ENCODE data around the gene MARK4.

Gene MARK4

GRCh38 chr19:45314708-45315245 lies 63.7 kb downstream of the MARK4 start:
- no peak for TF ChIP-seq MAX (IDR thresholded peaks at IDR 0.05)
- TF ChIP-seq FOXM1 (IDR thresholded peaks at IDR 0.05; ENCODE audit: borderline replicate concordance, low read depth): no peak
- TF ChIP-seq CEBPB (IDR thresholded peaks at IDR 0.05): no peak
- TF ChIP-seq EP300 (IDR thresholded peaks at IDR 0.05; ENCODE audit: borderline replicate concordance): no peak
- TF ChIP-seq TCF12 (IDR thresholded peaks at IDR 0.05; ENCODE audit: low read depth): no peak
- TF ChIP-seq YY1 (IDR thresholded peaks at IDR 0.05; ENCODE audit: low read depth): no peak
- TF ChIP-seq REST (IDR thresholded peaks at IDR 0.05; ENCODE audit: low read depth): no peak
- TF ChIP-seq EGR1 (IDR thresholded peaks at IDR 0.05): no peak
- TF ChIP-seq CREB1 (IDR thresholded peaks at IDR 0.05; ENCODE audit: low read depth): no peak
- TF ChIP-seq TAF1 (IDR thresholded peaks at IDR 0.05; ENCODE audit: low read depth): no peak
- no peak for TF ChIP-seq NFIC (IDR thresholded peaks at IDR 0.05)
- no peak for TF ChIP-seq ZBTB7A (IDR thresholded peaks at IDR 0.05; ENCODE audit: low read depth)
- no peak for TF ChIP-seq TEAD4 (IDR thresholded peaks at IDR 0.05)
- no peak for TF ChIP-seq RAD21 (IDR thresholded peaks at IDR 0.05; ENCODE audit: low read depth)
- no peak for TF ChIP-seq USF1 (IDR thresholded peaks at IDR 0.05)

GRCh38 chr19:45315304-45315703 lies 64.2 kb downstream of the MARK4 start:
- TF ChIP-seq CEBPB (IDR thresholded peaks at IDR 0.05) (no peak), FOXM1 (IDR thresholded peaks at IDR 0.05; ENCODE audit: borderline replicate concordance, low read depth) (no peak), TEAD4 (IDR thresholded peaks at IDR 0.05) (no peak), CREB1 (IDR thresholded peaks at IDR 0.05; ENCODE audit: low read depth) (no peak), NFIC (IDR thresholded peaks at IDR 0.05) (no peak), TAF1 (IDR thresholded peaks at IDR 0.05; ENCODE audit: low read depth) (no peak), MAX (IDR thresholded peaks at IDR 0.05) (no peak), ZBTB7A (IDR thresholded peaks at IDR 0.05; ENCODE audit: low read depth) (no peak), REST (IDR thresholded peaks at IDR 0.05; ENCODE audit: low read depth) (no peak), USF1 (IDR thresholded peaks at IDR 0.05) (no peak)

- TF ChIP-seq TCF12 (IDR thresholded peaks at IDR 0.05; ENCODE audit: low read depth) (no peak), REST (IDR thresholded peaks at IDR 0.05; ENCODE audit: low read depth) (no peak), CREB1 (IDR thresholded peaks at IDR 0.05; ENCODE audit: low read depth) (no peak), FOXM1 (IDR thresholded peaks at IDR 0.05; ENCODE audit: borderline replicate concordance, low read depth) (no peak), YY1 (IDR thresholded peaks at IDR 0.05; ENCODE audit: low read depth) (no peak)
Observed at GRCh38 chr19:45320997-45321775, 70.1 kb downstream of the MARK4 start.

- TF ChIP-seq USF1 (IDR thresholded peaks at IDR 0.05): no peak
- TF ChIP-seq TCF12 (IDR thresholded peaks at IDR 0.05; ENCODE audit: low read depth): no peak
- TF ChIP-seq NFIC (IDR thresholded peaks at IDR 0.05): no peak
- no peak for TF ChIP-seq RAD21 (IDR thresholded peaks at IDR 0.05; ENCODE audit: low read depth)
- no peak for TF ChIP-seq CREB1 (IDR thresholded peaks at IDR 0.05; ENCODE audit: low read depth)
- TF ChIP-seq TEAD4 (IDR thresholded peaks at IDR 0.05): no peak
Observed at GRCh38 chr19:45321848-45322247, 70.8 kb downstream of the MARK4 start.
